Natural killer cell (primary cell): ENCODE data around the gene MAFG. TPM values are rescaled to one million over a fixed set of nuclear protein-coding genes. Genes with fewer than 3 reads are reported as not detected.

Experiments used
- ATAC-seq, 3 donors: fragments of 150-1000 bp in 2 of 3; fragments of 200-7000 bp in 1 of 3; cut with Tn5 transposase; 1 replicate in 1 of 3; 2 replicates in 2 of 3; pipeline ENCODE4 v1.10.0; 2021; ENCODE audit warnings: mild to moderate bottlenecking in 2 of 3, moderate library complexity in 2 of 3
- DNase-seq, 2 donors: peaks; one replicate each; pipeline versions ENCODE4 v3.0.0 to v3.0.0-alpha.2; 2013 to 2021; ENCODE audit warnings: mixed read lengths in 1 of 2
- H3K27ac ChIP-seq: one replicate; pipeline ENCODE4 v1.5.1; 2013; ENCODE audit warnings: mild to moderate bottlenecking, low read length
- H3K27me3 ChIP-seq: one replicate; pipeline ENCODE4 v1.6.1; 2013; ENCODE audit warnings: low read length; ENCODE audit not compliant: control insufficient read depth, insufficient read depth
- H3K36me3 ChIP-seq: one replicate; pipeline ENCODE4 v1.6.1; 2013; ENCODE audit warnings: low read length; ENCODE audit not compliant: control insufficient read depth, insufficient read depth
- H3K4me1 ChIP-seq: one replicate; pipeline ENCODE4 v1.6.1; 2013; ENCODE audit warnings: low read length; ENCODE audit not compliant: control insufficient read depth, insufficient read depth
- H3K4me3 ChIP-seq: one replicate; pipeline ENCODE4 v1.5.1; 2013; ENCODE audit warnings: low read length
- H3K9me3 ChIP-seq: one replicate; pipeline ENCODE4 v1.6.1; 2013; ENCODE audit warnings: low read length; ENCODE audit not compliant: control insufficient read depth, insufficient read depth
- H3K27ac Mint-ChIP-seq, 2 donors: one replicate each; pipeline ENCODE4 v1.8.0; 2022; ENCODE audit warnings: mild to moderate bottlenecking in 2 of 2, mixed read lengths in 2 of 2, moderate library complexity in 1 of 2
- H3K27me3 Mint-ChIP-seq, 2 donors: one replicate each; pipeline ENCODE4 v1.8.0; 2022; ENCODE audit warnings: low read depth in 2 of 2, mixed read lengths in 2 of 2
- H3K36me3 Mint-ChIP-seq: one replicate; pipeline ENCODE4 v1.8.0; 2022; ENCODE audit warnings: mixed read lengths
- H3K4me1 Mint-ChIP-seq, 2 donors: one replicate each; pipeline ENCODE4 v1.8.0; 2022; ENCODE audit warnings: mixed read lengths in 2 of 2
- H3K4me3 Mint-ChIP-seq: one replicate; pipeline ENCODE4 v1.8.0; 2022; ENCODE audit warnings: mild to moderate bottlenecking, moderate library complexity, mixed read lengths
- H3K9me3 Mint-ChIP-seq, 2 donors: one replicate each; pipeline ENCODE4 v1.8.0; 2022; ENCODE audit warnings: mixed read lengths in 2 of 2
- CTCF ChIP-seq: fragments of 200-600 bp; IDR thresholded peaks from one replicate; pipeline ENCODE4 v1.8.0; 2022; ENCODE audit warnings: antibody characterized with exemption
- WGBS: methylation state at CpG from one replicate; pipeline ENCODE4 v1.1.7; 2013; ENCODE audit warnings: missing lambda C conversion rate; ENCODE audit not compliant: insufficient coverage; 5-methylcytosine and 5-hydroxymethylcytosine counted together
- intact Hi-C: fragments of 100-400 bp; cut with micrococcal nuclease; formaldehyde crosslinking; loops from one replicate; pipeline ENCODE4 v1.14.2; 2022
- total RNA-seq, 4 donors: library from RNA; stranded (reverse); fragments of 120-200 nt in 1 of 4; gene quantifications; one replicate each; pipeline versions ENCODE4 v1.2.3 to v1.2.4, GENCODE V29; 2013 to 2022

Gene MAFG
- total RNA-seq, 3 donors from 2014 or later (not counting 1 experiment from before 2014, with no cell fraction given) = 11.9 to 14.6 (median 13.2) TPM

- no peak for TF ChIP-seq CTCF
- Mint-ChIP-seq H3K4me1 (no peaks in the 10 kb centered on the region), H3K9me3 (no peaks in the 10 kb centered on the region), H3K27me3 (peaks cover 7 to 8% of the 10 kb centered on the region in 2 donors), H3K27ac (no peak overlapping the region), H3K36me3 (no peaks in the 10 kb centered on the region), H3K4me3 (no peak overlapping the region)
- Histone ChIP-seq H3K27ac (no peak overlapping the region), H3K9me3 (no peaks in the 10 kb centered on the region), H3K4me1 (peaks cover 5% of the 10 kb centered on the region), H3K4me3 (no peak overlapping the region), H3K36me3 (peaks cover 27% of the 10 kb centered on the region), H3K27me3 (peaks cover 8% of the 10 kb centered on the region)
- no peak for ATAC-seq
- 96% methylated on average over 9 of the region's 9 CpGs for WGBS
- intact Hi-C loops = no loop called here
- DNase-seq = no peak
Measured at GRCh38 chr17:81898885-81899284, 28.6 kb downstream of the MAFG start.

GRCh38 chr17:81898029-81898866 is 29.3 kb downstream of the MAFG start:
- Mint-ChIP-seq H3K9me3 (no peaks in the 10 kb centered on the region), H3K4me3 (no peak overlapping the region), H3K27ac (no peak overlapping the region), H3K4me1 (no peaks in the 10 kb centered on the region), H3K27me3 (peaks cover 7 to 8% of the 10 kb centered on the region in 2 donors), H3K36me3 (no peaks in the 10 kb centered on the region)
- DNase-seq (no peak), ATAC-seq (no peak)
- Histone ChIP-seq H3K27me3 (peaks cover 8% of the 10 kb centered on the region), H3K9me3 (no peaks in the 10 kb centered on the region), H3K4me1 (peaks cover 5% of the 10 kb centered on the region), H3K27ac (no peak overlapping the region), H3K36me3 (peaks cover 27% of the 10 kb centered on the region), H3K4me3 (no peak overlapping the region)
- no peak for TF ChIP-seq CTCF
- intact Hi-C loops = no loop called here
- 97% methylated on average over 19 of the region's 19 CpGs for WGBS

GRCh38 chr17:81895400-81895799 is 32.1 kb downstream of the MAFG start:
- no peak for DNase-seq
- H3K36me3 ChIP-seq = peaks cover 27% of the 10 kb centered on the region
- H3K9me3 ChIP-seq = no peaks in the 10 kb centered on the region
- H3K27me3 ChIP-seq = no peaks in the 10 kb centered on the region
- Mint-ChIP-seq H3K36me3 (no peaks in the 10 kb centered on the region), H3K27me3 (no peaks in the 10 kb centered on the region), H3K27ac (no peak overlapping the region), H3K4me1 (peaks cover 0 to 5% of the 10 kb centered on the region in 2 donors), H3K9me3 (no peaks in the 10 kb centered on the region), H3K4me3 (no peak overlapping the region)
- H3K4me1 ChIP-seq = peaks cover 14% of the 10 kb centered on the region
- H3K4me3 ChIP-seq = no peak overlapping the region
- WGBS = 98% methylated on average over 11 of the region's 11 CpGs
- intact Hi-C loops = no loop called here
- TF ChIP-seq CTCF = no peak
- no peak for ATAC-seq
- H3K27ac ChIP-seq = no peak overlapping the region

GRCh38 chr17:81891303-81891552 is 36.3 kb downstream of the MAFG start:
- peak; percentile 15 to 25 (median 16) for ATAC-seq
- H3K36me3 ChIP-seq = peaks cover 42% of the 10 kb centered on the region
- peak overlapping the region; percentile 97 for H3K4me3 Mint-ChIP-seq

More at GRCh38 chr17:81891303-81891552, 36.3 kb downstream of the MAFG start:
- Mint-ChIP-seq H3K27me3 (no peaks in the 10 kb centered on the region), H3K27ac (peak overlapping the region; percentile 93 to 96), H3K4me1 (peaks cover 10 to 18% of the 10 kb centered on the region in 2 donors), H3K9me3 (no peaks in the 10 kb centered on the region), H3K36me3 (no peaks in the 10 kb centered on the region)
- Histone ChIP-seq H3K9me3 (no peaks in the 10 kb centered on the region), H3K27ac (no peak overlapping the region), H3K4me1 (peaks cover 23% of the 10 kb centered on the region), H3K4me3 (no peak overlapping the region), H3K27me3 (no peaks in the 10 kb centered on the region)
- no peak for TF ChIP-seq CTCF
- intact Hi-C loops = no loop called here
- WGBS = under 1% methylated on average over 40 of the region's 40 CpGs
- no peak for DNase-seq
